Measurements from ENCODE around the gene TMPO.
"Not testable (repeated sequence)": the region's sequence is repeated elsewhere in the genome, so short reads cannot be mapped to it uniquely, and the experiment has no call there.

The TMPO gene

DNA sequence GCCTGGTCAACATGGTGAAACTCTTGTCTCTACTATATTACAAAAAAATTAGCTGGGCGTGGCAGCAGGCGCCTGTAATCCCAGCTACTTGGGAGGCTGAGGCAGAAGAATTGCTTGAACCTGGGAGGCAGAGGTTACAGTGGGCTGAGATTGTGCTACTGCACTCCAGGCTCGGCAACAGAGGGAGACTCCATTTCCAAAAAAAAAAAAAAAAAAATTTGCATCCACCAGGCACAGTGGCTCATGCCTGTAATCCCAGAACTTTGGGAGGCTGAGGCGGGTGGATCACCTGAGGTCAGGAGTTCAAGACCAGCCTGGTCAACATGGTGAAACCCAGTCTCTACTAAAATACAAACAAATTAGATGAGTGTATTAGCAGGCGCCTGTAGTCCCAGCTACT, 3.6 kb upstream of the TMPO start:
- not testable (repeated sequence) for DNase-seq (ENCODE audit: low read depth)

DNA sequence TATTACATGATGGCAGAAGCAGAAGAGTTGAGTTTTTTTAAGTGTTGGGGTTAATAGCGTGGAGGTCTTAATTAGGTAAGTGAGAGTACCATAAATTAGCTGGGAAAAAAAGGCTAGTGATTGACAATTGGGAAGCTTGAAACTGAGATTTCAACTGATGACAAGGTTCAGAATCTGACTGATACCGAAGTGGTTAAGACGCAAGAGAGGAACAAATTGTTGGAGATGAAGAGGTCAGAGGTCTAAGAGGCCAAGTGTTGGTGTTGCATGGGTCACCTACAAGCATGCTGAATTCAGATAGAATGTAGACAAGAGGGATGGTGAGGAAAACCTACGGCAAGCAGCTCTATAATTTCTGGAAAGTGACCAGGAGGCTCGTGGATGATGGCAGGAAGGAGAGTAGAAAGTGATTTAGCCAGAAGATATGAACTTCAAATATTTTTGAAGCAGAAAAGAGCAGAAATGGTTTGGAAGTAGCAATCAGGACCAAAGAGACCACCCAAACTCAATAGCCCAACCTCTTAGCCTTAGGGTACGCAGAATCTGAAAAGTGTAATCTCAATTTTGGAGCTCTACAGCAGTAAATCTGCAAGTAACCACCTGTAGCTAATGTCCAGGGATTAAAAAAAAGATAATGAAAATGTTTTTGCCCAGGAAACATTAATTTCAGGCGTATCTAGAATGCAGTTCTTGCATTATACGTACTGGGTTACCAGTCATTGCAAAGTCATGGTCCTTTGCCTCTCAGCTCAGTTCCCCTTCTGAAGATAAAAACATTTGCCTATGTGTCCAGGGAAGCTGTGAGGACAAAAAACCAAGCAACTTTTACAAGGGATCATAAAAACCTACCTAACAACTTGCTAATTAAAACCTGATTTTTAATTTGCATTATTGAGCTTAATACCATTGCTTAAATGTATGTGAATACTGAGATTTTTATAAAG, 1.7 kb upstream of the TMPO start:
- no peak for DNase-seq (ENCODE audit: low read depth)

DNA sequence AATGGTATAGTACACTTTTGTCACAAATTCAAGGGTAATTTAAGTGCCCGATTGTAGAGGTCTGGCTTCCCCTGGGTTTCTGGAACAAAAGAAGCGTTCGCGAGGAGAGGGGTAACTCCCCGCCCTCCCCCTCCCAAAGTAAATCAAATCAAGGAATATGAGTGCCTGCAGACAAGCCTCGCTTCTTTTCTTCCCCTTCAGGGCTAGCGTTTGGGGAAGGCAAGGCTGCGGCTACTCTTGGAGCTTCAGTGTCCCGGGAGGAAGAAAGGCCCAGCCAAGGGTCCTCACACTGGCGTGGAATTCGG, 456 bp upstream of the TMPO start:
- DNase-seq (ENCODE audit: low read depth) = no peak

DNA sequence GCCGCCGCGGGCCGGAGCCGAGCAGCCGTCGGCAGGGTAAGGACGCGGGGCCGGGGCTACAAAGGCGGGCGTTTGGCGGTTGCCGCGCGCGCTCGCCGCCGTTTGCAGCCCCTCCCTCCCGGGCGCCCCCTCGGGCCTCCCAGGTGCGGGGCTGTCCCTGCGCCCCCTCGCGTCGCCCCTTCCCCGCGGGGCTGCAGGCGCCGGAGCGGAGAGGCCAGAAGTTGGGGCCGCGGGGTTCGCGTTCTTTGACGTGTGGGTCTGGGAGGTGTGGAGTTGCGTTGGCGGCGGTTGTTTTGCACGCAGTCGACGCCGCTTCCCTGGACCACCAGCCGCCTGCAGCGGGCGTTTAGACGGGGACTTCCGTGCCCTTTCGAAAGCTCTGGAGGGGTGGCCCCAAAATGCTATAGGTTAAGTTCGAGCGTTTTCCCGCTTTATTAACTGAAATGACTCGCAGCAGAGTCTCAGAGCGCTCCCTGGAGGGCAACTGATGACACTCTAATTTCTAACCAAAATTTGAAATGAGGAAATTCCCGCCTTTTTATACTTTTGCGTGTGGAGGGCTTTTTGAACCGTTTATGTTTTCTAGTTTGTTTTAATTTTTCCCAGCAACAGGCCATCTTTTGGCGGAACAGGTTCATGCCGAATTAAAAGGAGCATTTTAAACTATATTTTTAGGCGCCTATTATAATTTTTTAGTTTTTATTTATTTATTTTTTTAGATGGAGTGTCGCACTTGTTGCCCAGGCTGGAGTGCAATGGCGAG, 902 bp downstream of the TMPO start:
- peak; percentile 83 for DNase-seq (ENCODE audit: low read depth)

DNA sequence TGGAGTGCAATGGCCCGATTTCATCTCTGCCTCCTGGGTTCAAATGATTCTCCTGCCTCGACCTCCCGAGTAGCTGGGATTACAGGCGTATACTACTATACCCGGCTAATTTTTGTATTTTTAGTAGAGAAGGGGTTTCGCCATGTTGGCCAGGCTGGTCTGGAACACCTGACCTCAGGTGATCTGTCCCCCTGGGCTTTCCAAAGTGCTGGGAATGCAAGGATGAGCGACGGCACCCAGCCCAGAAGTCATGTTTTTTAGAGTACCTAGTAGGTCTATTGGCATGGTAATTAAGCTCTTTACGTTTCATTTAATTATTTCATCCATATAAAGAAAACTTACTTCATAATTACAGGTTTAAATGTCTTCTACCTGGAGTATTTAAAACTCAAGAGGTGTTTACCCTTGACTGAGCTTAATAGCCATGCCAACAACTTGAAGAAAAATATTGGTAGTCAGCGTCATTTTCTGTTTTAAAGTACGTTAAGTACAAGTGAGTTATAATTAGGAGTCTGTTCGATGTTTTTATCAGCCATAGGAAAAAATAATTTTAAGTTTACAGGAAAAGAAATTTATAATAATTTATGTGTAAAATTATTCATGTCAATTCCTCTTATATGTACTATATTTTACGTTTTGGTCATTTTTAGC, 4.0 kb downstream of the TMPO start:
- no peak for DNase-seq (ENCODE audit: low read depth)

DNA sequence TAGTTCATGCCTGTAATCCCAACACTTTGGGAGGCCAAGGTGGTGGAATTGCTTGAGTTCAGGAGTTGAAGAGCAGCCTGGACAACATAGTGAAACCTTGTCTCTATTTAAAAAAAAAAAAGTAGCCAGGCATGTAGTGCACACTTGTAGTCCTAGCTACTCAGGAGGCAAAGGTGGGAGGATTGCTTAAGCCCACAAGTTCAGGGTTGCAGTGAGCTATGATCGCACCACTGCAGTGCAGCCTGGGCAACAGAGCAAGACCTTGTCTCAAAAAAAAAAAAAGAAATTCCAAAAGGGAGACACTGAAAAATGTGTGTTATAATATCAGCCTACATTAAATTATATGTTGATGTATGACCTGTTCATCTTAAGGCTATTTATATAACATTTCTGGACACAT, 14.7 kb downstream of the TMPO start:
- DNase-seq (ENCODE audit: low read depth) = no peak

DNA sequence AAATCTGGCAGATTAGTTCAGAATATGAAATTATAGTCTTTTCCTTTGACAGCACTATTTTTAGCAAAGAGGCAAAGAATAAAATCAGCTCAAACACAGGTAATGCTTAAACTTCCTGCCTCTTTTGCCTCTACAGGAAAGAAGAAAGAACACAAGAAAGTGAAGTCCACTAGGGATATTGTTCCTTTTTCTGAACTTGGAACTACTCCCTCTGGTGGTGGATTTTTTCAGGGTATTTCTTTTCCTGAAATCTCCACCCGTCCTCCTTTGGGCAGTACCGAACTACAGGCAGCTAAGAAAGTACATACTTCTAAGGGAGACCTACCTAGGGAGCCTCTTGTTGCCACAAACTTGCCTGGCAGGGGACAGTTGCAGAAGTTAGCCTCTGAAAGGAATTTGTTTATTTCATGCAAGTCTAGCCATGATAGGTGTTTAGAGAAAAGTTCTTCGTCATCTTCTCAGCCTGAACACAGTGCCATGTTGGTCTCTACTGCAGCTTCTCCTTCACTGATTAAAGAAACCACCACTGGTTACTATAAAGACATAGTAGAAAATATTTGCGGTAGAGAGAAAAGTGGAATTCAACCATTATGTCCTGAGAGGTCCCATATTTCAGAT, 17.4 kb downstream of the TMPO start:
- no peak for DNase-seq (ENCODE audit: low read depth)

DNA sequence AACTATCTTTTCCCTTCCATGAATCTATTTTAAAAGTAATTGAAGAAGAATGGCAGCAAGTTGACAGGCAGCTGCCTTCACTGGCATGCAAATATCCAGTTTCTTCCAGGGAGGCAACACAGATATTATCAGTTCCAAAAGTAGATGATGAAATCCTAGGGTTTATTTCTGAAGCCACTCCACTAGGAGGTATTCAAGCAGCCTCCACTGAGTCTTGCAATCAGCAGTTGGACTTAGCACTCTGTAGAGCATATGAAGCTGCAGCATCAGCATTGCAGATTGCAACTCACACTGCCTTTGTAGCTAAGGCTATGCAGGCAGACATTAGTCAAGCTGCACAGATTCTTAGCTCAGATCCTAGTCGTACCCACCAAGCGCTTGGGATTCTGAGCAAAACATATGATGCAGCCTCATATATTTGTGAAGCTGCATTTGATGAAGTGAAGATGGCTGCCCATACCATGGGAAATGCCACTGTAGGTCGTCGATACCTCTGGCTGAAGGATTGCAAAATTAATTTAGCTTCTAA, 18.4 kb downstream of the TMPO start:
- no peak for DNase-seq (ENCODE audit: low read depth)

DNA sequence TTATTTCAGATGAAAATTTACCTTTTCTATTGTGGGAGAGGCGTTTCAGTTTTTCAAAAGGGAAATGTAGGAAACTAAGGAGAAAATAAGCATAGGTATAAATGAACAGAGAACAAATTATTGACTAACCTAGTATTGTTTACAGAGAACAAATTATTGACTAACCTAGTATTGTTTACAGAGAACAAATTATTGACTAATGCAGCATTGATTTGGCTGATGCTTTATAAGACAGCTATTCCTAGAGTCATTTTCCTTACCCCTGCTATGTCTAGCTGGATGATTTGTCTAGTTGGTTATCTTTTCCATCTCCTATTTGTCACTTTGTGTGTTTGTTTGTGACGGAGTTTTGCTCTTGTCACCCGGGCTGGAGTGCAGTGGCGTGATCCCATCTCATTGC, 22.6 kb downstream of the TMPO start:
- DNase-seq (ENCODE audit: low read depth) = no peak

DNA sequence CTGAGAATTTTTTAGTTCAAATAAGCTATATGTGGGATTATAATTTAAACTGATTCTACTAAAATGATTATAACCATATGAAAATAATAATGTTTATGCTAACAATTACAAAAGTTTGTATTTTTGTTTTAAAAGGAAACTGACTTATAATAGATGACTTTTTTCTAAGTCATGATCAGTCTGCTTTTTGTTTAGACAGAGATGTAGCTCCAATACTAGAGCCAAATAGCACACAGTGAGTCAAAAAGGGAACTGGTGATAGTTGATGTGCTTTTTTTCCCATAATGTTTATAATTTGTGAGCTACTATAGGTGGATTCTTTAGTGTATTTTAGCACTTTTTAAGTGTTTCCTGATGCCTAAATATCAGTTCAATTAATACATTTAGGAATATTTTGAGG, 28.3 kb downstream of the TMPO start:
- DNase-seq (ENCODE audit: low read depth) = no peak

DNA sequence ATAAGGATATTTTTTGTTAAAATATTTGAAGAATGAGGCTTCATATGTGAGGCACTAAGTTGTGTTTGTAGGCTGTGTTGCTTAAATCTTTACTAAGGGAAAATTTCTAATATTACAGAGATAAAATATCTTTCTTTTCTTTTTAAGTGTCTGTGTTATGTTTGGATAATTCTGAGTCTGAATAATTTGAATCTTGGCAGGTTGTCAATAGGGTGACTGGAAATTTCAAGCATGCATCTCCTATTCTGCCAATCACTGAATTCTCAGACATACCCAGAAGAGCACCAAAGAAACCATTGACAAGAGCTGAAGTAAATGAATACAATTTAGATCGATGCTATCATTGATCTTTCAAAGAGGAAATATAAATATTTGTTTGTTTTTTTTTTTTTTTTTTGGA, 29.4 kb downstream of the TMPO start:
- no peak for DNase-seq (ENCODE audit: low read depth)

DNA sequence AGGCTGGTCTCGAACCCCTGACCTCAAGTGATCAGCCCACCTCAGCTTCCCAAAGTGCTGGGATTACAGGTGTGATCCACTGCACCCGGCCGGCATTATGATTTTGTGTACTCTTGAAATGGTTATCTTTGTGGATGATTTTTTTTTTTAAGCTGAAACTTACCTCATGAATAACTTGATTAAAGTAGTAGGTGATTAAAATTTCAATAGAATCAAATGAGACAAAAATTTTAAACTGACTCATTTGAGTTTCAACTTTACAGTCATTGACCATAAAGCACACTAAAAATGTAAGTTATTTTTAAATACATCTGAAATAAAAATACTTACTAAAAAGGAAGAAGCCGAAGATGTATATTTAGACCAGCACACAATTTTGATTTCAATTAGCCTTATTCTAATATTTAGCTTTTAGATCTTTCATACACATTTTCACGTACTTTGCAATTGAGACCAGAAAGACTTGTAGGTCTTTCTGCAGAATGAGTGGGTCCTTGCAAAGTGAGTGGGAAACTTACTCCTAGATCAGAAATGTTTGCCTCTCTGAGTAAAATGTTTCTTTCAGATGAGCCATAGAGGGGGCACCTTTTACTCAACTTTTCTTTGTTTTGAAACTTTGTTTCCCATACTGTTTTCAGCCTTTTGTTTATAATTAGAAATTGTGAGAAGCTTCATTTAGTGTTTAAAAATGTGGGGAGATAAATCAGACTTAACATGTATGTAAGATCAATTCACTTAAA, 34.2 kb downstream of the TMPO start:
- DNase-seq (ENCODE audit: low read depth) = no peak

DNA sequence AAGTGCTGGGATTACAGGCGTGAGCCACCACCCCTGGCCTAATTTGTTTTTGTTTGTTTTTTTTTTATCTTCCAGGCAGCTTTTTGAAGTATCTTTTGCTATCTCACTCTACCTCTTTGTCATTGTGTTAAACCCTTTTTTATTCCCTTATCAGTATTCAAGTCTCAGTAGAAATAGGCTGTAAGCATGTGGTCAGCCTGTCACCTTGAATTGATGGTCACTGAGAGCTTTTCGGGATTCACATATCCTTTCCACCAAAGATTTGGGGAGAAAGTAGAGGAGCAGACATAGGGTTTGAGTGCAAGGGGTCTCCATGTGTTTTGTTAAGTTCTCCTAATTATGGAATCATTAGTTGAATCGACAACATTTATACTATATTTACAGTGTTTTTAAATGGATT, 36.4 kb downstream of the TMPO start:
- no peak for DNase-seq (ENCODE audit: low read depth)

DNA sequence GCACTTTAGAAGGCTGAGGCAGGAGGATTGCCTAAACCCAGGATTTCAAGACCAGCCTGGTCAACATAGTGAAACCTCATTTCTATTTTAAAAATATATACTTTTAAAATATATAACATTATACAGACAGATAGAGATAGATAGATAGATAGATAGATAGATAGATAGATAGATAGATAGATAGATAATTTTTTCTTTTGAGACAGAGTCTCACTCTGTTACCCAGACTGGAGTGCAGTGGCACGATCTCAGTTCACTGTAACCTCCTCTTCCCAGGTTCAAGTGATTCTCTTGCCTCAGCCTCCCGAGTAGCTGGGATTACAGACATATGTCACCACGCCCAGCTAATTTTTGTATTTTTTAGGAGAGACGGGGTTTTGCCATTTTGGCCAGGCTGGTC, 42.7 kb downstream of the TMPO start:
- not testable (repeated sequence) for DNase-seq (ENCODE audit: low read depth)

DNA sequence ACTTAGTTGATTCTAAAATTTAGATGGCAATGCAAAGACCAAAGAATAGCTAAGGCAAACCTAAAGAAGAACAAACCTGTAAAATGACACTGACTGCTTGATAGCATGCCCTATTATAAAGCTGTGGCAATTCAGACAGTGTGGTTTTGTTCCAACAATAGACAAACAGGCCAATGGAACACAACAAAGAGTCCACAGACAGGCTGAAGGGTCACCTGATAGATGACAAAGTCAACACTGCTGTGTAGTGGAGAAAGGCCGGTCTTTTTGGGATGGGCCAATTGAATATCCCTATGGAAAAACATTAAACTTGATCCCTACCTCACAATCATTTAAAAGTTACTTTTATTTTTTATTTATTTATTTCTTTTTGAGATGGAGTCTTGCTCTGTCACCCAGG, 44.3 kb downstream of the TMPO start:
- no peak for DNase-seq (ENCODE audit: low read depth)

DNA sequence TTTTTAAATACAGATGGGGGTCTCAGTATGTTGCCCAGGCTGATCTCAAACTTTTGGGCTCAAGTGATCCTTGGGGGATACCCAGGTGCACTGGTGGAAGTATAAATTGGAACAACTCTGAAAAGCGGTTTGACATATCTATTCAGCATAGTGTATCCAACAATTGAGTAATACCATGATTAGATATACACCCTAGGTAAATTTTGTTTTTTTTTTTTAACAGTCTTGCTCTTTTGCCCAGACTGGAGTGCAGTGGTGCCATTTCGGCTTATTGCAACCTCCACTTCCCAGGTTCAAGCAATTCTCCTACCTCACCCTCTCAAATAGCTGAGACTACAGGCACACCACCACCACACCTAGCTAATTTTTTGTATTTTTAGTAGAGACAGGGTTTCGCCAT, 46.5 kb downstream of the TMPO start:
- DNase-seq (ENCODE audit: low read depth) = no peak

DNA sequence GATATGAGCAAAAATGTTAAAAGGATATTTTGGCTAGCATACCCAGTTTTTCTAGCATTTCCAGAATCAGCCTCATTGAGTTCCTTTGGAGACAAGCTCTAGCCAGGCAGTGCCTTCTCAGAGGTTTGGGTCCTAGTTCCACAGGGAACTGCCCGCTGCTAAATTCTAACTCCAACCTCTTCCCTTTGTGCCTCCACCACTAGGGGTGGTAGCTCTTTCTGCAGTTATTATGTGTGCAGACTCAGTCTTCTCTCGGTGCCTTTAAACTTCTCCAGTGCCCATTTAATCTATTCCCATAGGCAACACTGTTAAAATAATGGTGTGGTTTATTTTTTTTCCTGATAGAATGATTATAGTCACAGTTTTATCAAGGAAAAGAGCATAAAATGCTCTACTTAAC, 56.6 kb downstream of the TMPO start:
- DNase-seq (ENCODE audit: low read depth) = no peak

DNA sequence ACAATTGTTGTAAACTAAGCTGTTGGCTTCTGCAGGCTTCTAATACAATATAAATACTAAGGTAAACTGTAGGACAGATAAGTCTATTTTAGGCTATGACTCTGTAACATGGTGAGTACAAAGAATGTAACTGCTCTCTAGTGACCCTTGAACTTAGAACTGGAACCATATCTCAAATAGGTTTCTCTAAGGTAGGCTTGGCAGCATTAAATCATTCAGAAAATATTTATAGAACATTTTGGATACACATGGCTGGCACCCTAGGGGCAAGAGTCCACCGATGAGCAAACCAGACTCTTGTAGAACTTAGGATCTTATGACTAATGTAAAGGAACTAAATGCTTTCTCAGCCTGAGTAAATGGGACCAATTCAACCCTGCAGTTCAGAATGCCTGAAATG, 58.7 kb downstream of the TMPO start:
- no peak for DNase-seq (ENCODE audit: low read depth)

DNA sequence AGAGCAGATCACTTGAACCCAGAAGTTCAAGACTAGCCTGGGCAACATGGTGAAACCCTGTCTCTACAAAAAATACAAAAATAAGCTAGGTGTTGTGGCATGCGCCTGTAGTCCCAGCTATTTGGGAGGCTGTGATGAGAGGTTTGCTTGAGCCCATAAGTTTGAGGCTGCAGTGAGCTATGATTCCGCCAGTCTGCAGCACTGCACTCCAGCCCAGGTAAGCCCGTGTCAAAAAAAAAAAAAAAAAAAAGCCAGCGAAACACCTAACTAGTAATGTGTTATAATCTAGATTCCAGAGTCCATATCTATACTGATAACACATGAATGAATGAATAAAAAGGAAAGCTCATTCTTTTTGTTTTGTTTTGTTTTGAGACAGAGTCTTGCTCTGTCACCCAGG, 59.6 kb downstream of the TMPO start:
- no peak for DNase-seq (ENCODE audit: low read depth)

DNA sequence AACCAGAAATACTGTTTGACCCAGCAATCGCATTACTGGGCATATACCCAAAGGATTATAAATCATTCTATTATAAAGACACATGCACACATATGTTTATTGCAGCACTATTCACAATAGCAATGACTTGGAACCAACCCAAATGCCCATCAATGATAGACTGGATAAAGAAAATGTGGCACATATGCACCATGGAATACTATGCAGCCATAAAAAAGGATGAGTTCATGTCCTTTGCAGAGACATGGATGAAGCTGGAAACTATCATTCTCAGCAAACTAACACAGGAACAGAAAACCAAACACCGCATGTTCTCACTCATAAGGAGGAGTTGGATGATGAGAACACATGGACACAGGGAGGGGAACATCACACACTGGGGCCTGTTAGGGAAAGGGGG, 61.4 kb downstream of the TMPO start:
- not testable (repeated sequence) for DNase-seq (ENCODE audit: low read depth)

DNA sequence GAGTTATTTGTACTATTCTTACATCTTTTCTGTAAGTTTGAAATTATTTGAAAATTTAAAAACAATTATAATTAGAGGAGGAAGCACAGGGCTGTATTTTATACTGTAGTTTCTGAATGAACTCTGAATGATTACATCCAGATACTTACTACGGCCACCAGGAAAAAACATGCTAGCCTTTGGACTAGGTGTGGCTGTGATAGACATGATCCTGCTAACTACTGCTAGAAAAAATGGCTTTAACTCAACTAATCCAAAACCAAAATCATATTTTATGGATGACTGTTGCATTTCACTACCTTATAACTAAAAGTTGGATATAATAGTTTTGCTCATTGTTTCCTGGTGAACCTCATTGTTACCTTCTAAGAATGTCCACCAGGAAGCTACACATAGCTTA, 63.0 kb downstream of the TMPO start:
- no peak for DNase-seq (ENCODE audit: low read depth)

DNA sequence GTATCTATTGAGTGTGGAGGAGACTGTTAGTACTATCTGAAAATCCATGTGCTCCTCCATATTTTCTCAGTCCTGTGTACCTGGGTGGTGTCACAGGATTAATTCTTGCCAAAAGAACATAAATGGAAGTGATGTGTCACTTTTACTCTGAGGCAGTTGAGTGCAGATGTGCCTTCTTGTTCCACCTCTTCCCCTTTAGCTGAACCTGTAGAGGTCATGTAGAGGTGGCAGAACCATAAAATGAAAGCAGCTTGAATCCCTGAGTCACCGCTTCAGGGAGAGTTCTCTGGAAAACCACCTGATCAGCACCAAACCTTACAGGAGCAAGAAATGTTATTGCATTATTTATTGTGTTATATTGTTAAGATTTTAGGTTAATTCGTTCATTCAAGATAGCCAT, 63.4 kb downstream of the TMPO start:
- DNase-seq (ENCODE audit: low read depth) = no peak
